Measurements from ENCODE around the gene LSM14A.
A peak's percentile ranks its signal among the peaks of the same experiment; 100 is the strongest.
"Not testable (repeated sequence)": the region's sequence is repeated elsewhere in the genome, so short reads cannot be mapped to it uniquely, and the experiment has no call there.

Gene LSM14A

DNA sequence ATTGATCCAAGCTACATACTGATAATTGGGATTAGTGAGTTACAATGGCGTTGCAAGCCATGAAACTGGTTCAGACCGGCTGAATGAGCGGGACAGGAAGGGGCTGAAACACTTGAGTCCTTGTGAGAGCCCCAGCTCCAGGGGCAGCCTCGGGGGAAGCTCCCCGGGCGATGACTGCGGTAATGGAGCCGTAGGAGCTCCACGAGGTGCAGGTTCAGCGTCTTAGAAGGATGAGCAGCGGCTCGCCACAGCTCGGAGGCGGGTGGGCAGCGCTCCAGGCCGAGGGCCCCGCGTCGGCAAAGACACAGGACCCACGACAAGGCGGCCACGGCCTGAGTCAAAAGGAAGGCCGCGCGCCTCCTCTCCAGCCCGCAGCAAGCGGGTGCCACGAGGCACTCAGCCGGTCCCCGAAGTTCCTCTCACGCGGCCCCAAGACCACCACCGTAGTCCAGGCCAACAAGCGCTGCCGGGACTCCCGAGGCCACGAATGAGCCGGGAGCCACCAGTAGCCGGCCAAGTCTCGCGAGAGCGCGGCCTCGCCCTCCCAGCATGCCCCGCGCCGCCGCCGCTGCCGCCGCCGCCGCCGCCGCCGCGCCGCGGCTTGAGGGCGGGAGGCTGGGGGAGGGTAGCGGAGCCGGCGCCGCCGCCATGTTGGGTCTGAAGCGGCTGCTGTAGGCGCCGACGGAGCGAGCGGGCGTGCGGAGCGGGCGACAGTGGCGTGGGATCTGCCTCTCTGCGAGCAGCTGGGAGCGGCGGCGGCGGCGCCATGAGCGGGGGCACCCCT, at the start of gene LSM14A:
Gene LSM14A, plus strand, starts transcription at position 628 of the 784 bp plus-strand sequence. Its CDS starts 139 bp downstream, at position 767.
- TF ChIP-seq, protein P1, sequence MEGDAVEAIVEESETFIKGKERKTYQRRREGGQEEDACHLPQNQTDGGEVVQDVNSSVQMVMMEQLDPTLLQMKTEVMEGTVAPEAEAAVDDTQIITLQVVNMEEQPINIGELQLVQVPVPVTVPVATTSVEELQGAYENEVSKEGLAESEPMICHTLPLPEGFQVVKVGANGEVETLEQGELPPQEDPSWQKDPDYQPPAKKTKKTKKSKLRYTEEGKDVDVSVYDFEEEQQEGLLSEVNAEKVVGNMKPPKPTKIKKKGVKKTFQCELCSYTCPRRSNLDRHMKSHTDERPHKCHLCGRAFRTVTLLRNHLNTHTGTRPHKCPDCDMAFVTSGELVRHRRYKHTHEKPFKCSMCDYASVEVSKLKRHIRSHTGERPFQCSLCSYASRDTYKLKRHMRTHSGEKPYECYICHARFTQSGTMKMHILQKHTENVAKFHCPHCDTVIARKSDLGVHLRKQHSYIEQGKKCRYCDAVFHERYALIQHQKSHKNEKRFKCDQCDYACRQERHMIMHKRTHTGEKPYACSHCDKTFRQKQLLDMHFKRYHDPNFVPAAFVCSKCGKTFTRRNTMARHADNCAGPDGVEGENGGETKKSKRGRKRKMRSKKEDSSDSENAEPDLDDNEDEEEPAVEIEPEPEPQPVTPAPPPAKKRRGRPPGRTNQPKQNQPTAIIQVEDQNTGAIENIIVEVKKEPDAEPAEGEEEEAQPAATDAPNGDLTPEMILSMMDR (IDR thresholded peaks at IDR 0.05; ENCODE audit: insufficient read depth, low read depth, low read length, missing control alignments) = no peak
- peak; percentile 96 for DNase-seq (ENCODE audit: low read depth)
- H3K4me3 ChIP-seq (ENCODE audit: low read depth, low read length) = peak within 1 kb of the TSS; percentile 76

DNA sequence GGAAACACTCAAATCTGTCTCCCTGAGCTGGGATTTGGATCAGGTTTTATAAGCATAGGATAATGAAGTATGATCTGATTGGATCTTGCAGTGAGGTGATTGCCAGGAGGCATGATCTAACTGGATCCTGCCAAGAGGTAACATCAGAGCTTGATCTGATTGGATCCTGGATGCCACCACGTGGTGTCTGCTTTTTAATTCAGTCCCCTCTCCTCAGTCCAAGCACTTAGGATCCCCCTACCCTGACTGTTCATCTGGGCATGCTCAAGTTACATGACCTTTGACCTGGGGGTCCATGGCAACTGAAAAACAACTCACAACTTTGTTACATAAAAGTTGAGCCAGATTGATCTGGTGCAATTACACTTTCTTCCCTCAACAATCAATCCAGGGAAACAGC, 47.5 kb upstream of the LSM14A start:
- H3K4me3 ChIP-seq (ENCODE audit: low read depth, low read length) = no peak overlapping the region
- no peak for DNase-seq (ENCODE audit: low read depth)

DNA sequence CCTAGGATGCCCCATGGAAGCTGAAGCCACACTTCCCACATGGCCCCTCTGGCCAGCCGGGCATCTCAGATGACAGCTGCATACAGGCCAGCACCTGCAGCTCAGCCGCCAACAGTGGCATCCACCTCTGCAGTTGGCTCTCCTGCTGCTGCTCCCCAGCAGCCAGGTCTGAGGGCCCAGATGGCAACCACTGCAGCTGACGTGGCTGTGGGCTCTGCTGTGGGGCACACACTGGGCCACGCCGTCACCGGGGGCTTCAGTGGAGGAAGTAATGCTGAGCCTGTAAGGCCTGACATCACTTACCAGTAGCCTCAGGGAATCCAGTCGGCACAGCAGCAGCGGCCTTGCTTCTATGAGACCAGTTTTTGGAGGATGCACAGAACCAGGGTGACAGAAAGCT, 45.3 kb upstream of the LSM14A start:
- no peak for DNase-seq (ENCODE audit: low read depth)

More for the DNA sequence above, 47.5 kb upstream of the LSM14A start:
- TF ChIP-seq, protein P1 (IDR thresholded peaks at IDR 0.05; ENCODE audit: insufficient read depth, low read depth, low read length, missing control alignments) = no peak

DNA sequence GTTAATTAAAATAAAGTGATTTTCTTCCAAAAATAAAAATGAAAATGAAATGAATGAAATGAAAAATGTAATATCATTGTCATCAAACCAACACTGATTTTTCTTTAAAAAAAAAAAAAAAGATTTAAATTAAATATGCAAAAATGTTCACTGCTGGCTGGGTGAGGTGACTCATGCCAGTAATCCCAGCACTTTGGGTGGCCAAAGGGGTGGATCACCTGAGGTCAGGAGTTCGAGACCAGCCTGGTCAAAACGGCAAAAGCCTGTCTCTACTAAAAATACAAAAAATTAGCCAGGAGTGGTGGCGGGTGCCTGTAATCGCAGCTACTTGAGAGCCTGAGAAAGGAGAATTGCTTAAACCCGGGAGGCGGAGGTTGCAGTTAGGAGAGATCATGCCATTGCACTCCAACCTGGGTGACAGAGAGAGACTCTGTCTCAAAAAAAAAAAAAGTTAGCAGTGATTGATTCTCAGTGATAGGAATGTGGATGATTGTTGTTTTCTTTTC, 44.6 kb upstream of the LSM14A start:
- H3K4me3 ChIP-seq (ENCODE audit: low read depth, low read length) = no peak overlapping the region
- TF ChIP-seq, protein P1 (IDR thresholded peaks at IDR 0.05; ENCODE audit: insufficient read depth, low read depth, low read length, missing control alignments) = no peak
- DNase-seq (ENCODE audit: low read depth) = no peak

More for the DNA sequence above, 45.3 kb upstream of the LSM14A start:
- H3K4me3 ChIP-seq (ENCODE audit: low read depth, low read length) = no peak overlapping the region
- TF ChIP-seq, protein P1 (IDR thresholded peaks at IDR 0.05; ENCODE audit: insufficient read depth, low read depth, low read length, missing control alignments) = no peak

DNA sequence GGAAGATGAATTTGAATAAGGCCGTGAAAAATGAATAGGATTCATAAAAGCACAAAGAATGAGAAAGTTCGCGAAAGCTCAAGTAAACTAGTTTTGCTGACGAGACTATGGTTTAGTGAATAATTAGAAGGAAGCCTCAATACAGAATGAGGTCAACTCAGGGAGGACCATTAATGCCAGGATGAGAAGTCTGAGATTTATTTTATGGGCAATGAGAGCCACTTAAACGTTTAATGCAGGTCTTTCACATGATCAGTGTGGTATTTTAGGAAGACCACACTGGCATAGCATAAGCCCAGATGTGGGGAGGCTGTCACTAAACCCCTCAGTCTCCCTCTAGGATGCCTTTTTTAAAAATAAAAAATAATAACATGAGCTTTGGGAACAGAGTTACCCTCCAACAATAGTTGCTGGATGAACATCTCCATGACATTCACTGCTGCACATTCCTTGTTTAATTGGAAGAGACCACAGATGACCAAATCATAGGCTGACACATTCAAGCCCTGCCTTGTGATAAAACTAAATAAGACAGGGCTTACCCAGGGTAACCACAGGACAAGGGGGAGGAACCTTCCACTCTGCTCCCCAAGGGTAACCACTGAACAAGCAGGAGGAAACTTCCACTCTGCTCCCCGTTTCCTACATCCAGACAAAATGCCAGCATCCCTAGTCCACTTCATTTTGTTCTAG, 43.6 kb upstream of the LSM14A start:
- no peak overlapping the region for H3K4me3 ChIP-seq (ENCODE audit: low read depth, low read length)
- DNase-seq (ENCODE audit: low read depth) = no peak
- TF ChIP-seq, protein P1 (IDR thresholded peaks at IDR 0.05; ENCODE audit: insufficient read depth, low read depth, low read length, missing control alignments) = no peak

DNA sequence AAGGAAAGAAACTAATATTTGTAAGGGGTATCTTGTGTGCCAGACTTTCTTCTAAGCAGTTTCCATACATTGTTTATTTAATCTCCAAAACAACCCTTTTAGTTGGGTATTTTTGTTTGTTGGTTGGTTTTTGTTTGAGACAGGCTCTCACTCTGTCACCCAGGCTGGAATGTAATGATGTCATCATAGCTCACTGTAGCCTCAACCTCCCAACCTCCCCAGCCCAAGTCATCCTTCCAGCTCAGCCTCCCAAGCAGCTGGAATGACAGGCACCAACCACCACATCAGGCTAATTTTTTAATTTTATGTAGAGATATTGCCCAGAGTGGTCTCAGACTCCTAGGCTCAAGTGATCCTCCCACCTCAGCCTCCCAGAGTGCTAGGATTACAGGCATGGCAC, 41.2 kb upstream of the LSM14A start:
- H3K4me3 ChIP-seq (ENCODE audit: low read depth, low read length) = no peak overlapping the region
- DNase-seq (ENCODE audit: low read depth) = no peak
- TF ChIP-seq, protein P1 (IDR thresholded peaks at IDR 0.05; ENCODE audit: insufficient read depth, low read depth, low read length, missing control alignments) = no peak

DNA sequence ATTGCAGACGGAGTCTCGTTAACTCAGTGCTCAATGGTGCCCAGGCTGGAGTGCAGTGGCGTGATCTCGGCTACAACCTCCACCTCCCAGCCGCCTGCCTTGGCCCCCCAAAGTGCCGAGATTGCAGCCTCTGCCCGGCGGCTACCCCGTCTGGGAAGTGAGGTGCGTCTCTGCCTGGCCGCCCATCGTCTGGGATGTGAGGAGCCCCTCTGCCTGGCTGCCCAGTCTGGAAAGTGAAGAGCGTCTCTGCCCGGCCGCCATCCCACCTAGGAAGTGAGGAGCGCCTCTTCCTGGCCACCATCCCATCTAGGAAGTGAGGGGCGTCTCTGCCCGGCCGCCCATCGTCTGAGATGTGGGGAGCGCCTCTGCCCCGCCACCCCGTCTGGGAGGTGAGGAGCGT, 40.2 kb upstream of the LSM14A start:
- not testable (repeated sequence) for H3K4me3 ChIP-seq (ENCODE audit: low read depth, low read length); DNase-seq (ENCODE audit: low read depth)

DNA sequence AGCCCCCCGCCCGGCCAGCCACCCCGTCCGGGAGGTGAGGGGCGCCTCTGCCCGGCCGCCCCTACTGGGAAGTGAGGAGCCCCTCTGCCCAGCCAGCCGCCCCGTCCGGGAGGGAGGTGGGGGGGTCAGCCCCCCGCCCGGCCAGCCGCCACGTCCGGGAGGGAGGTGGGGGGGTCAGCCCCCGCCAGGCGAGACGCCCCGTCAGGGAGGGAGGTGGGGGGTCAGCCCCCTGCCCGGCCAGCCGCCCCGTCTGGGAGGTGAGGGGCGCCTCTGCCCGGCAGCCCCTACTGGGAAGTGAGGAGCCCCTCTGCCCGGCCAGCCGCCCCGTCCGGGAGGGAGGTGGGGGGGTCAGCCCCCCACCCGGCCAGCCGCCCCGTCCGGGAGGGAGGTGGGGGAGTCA, 39.6 kb upstream of the LSM14A start:
- DNase-seq (ENCODE audit: low read depth); H3K4me3 ChIP-seq (ENCODE audit: low read depth, low read length): not testable (repeated sequence)
